Skeletal muscle tissue (tissue), 4 donors: Measurements from ENCODE around the gene YDJC. TPM values are rescaled to one million over a fixed set of nuclear protein-coding genes. Genes with fewer than 3 reads are reported as not detected.
"Not testable (repeated sequence)": the region's sequence is repeated elsewhere in the genome, so short reads cannot be mapped to it uniquely, and the experiment has no call there.

Experiments used
- H3K27ac ChIP-seq: one replicate; pipeline ENCODE4 v1.7.0; 2013; ENCODE audit warnings: mild to moderate bottlenecking, low read depth, low read length, inconsistent platforms
- H3K27me3 ChIP-seq, 3 donors: one replicate each; pipeline ENCODE4 v1.7.0; 2013; ENCODE audit warnings: low read length in 3 of 3; ENCODE audit not compliant: control insufficient read depth in 3 of 3, insufficient read depth in 3 of 3
- H3K36me3 ChIP-seq, 3 donors: one replicate each; pipeline ENCODE4 v1.7.0; 2013; ENCODE audit warnings: low read length in 3 of 3; ENCODE audit not compliant: control insufficient read depth in 3 of 3, insufficient read depth in 3 of 3
- H3K4me1 ChIP-seq, 3 donors: one replicate each; pipeline ENCODE4 v1.7.0; 2013; ENCODE audit warnings: low read length in 3 of 3, mild to moderate bottlenecking in 3 of 3; ENCODE audit not compliant: control insufficient read depth in 3 of 3, insufficient read depth in 3 of 3
- H3K4me3 ChIP-seq, 3 donors: one replicate each; pipeline ENCODE4 v1.7.0; 2013; ENCODE audit warnings: low read length in 3 of 3
- H3K9ac ChIP-seq, 3 donors: one replicate each; pipeline ENCODE4 v1.7.0; 2013; ENCODE audit warnings: low read length in 3 of 3, mild to moderate bottlenecking in 3 of 3, moderate library complexity in 2 of 3, low read depth in 1 of 3
- H3K9me3 ChIP-seq, 3 donors: one replicate each; pipeline ENCODE4 v1.7.0; 2013; ENCODE audit warnings: low read length in 3 of 3; ENCODE audit not compliant: control insufficient read depth in 3 of 3
- total RNA-seq: library from RNA; depleted of rRNA; stranded (reverse); fragments of >200 nt; gene quantifications from one replicate; pipeline ENCODE4 v1.2.3, GENCODE V29; 2014
- donor health status: Osteomylitis.

The YDJC gene
- total RNA-seq, 1 donor from 2014 or later, result 1.0 TPM

DNA sequence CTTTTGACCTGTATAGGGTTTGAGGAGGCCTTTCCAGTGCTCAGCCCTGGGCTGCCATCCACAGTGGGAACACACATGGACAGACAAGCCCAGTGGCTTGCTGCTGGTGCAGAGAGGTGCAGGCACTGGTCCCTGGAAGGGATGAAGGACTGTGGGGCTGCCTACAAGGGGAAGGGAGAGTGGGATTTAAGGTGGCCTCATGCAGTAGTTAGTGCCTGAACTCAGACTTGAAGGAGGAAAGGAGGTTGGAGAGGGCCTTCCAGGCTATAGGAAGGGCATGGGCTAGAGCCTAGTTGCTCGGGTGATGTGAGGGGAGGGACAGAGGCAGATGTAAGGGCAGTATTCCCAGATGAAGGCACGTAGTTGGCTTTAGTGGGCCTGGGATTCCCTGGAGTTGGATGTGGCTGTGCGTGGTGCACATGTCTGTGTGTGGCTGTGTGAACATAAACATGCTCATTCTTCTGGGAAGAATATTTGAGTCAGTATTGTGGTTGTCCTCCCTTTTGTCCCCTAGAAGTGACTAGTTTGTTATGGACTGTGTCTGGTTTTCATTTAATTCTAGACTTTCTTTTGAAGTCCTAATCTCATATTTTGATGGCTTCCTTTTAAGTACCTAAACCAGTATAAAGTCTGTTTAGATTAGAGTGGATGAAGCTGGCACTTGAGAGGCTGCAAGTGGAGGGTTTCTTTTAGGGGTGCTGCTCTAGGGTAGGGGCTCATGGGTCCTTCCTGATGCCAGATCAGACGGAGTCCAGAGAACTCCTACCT lies 18.4 kb downstream of the YDJC start:
- H3K27ac ChIP-seq, result no peak overlapping the region
- no peaks in the 10 kb centered on the region for H3K27me3 ChIP-seq
- H3K9ac ChIP-seq, result no peak overlapping the region
- H3K4me3 ChIP-seq, result no peak overlapping the region
- peaks cover 15 to 28% (median 18%) of the 10 kb centered on the region in 3 donors for H3K36me3 ChIP-seq
- peaks cover 5 to 7% (median 5%) of the 10 kb centered on the region in 3 donors for H3K4me1 ChIP-seq
- no peaks in the 10 kb centered on the region for H3K9me3 ChIP-seq

DNA sequence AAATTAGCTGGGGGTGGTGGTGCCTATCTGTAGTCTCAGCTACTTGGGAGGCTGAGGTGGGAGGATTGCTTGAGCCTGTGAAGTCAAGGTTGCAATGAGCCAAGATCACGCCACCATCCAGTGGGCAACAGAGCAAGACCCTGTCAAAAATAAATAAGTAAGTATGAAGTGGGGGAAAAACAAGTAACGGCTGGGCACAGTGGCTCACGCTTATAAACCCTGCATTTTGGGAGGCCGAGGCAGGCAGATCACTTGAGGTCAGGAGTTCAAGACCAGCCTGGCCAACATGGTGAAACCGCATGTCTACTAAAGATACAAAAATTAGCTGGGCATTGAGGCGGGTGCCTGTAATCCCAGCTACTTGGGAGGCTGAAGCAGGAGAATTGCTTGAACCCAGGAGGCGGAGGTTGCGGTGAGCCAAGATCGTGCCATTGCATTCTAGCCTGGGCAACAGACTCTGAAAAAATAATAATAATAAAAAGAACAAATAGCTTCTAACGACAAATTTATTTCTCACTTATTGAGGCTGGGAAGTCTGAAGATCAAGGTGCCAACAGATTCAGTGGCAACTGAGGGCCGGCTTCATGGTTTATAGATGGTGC lies 20.2 kb downstream of the YDJC start:
- Histone ChIP-seq H3K36me3 (peaks cover 15 to 28% (median 18%) of the 10 kb centered on the region in 3 donors), H3K4me1 (peaks cover 5 to 11% (median 7%) of the 10 kb centered on the region in 3 donors)
- H3K4me3 ChIP-seq, H3K27me3 ChIP-seq, H3K27ac ChIP-seq, H3K9me3 ChIP-seq, H3K9ac ChIP-seq: not testable (repeated sequence)

DNA sequence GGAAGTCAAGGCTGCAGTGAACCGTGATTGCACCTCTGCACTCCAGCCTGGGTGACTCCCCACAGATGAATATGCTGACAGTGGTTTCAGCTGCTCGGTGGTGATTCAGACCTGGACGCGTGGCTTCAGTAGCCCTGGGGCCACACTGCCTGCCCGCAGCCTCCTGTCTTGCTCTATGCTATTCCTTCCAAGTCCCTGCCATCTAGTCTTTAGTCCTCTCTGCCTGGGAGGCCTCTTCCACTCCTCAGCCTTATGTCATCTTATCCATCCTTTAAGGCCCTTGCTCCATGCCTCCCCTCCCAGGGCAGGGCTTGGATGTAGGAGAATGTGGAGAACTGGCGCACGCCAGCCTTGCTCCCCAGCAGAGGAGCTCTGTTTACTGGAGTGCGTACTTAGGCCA lies 23.0 kb downstream of the YDJC start:
- peaks cover 5 to 11% (median 7%) of the 10 kb centered on the region in 3 donors for H3K4me1 ChIP-seq
- H3K4me3 ChIP-seq, result no peak overlapping the region
- H3K9me3 ChIP-seq, result no peaks in the 10 kb centered on the region
- H3K27me3 ChIP-seq, result no peaks in the 10 kb centered on the region
- H3K36me3 ChIP-seq, result peaks cover 10 to 12% (median 11%) of the 10 kb centered on the region in 3 donors
- no peak overlapping the region for H3K27ac ChIP-seq
- H3K9ac ChIP-seq, result no peak overlapping the region

DNA sequence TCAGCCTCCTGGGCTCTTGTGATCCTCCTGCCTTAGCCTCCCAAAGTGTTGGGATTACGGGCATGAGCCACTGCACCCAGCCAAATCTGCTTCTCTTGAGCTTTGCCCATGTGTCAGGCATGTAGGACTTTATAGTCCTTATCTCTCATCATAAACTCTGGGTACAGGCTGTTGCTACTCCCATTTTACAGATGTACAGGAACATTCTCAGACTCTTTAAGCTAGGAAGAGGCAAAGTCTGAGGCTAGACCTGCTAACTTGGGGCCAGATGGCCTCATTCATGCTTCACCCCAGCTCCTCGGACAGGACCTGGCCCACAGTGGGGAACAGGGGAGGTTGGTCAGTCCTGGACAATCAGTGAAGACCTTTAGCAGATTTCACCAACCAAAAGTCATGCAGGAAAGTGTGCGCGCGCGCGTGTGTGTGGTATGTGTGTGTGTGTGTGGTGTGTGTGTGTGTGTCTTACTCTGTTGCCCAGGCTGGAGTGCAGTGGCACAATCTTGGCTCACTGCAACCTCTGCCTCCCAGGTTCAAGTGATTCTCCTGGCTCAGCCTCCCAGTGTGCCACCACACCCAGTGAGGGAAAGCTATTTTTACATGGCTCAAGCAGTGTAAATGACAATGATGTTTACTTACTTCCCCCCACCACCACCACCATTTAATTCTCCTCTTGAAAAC lies 23.8 kb downstream of the YDJC start:
- no peak overlapping the region for H3K4me3 ChIP-seq
- H3K9ac ChIP-seq, result no peak overlapping the region
- peaks cover 5 to 11% (median 7%) of the 10 kb centered on the region in 3 donors for H3K4me1 ChIP-seq
- peaks cover 2 to 4% (median 3%) of the 10 kb centered on the region in 3 donors for H3K36me3 ChIP-seq
- H3K27me3 ChIP-seq, result no peaks in the 10 kb centered on the region
- no peak overlapping the region for H3K27ac ChIP-seq
- H3K9me3 ChIP-seq, result no peaks in the 10 kb centered on the region

DNA sequence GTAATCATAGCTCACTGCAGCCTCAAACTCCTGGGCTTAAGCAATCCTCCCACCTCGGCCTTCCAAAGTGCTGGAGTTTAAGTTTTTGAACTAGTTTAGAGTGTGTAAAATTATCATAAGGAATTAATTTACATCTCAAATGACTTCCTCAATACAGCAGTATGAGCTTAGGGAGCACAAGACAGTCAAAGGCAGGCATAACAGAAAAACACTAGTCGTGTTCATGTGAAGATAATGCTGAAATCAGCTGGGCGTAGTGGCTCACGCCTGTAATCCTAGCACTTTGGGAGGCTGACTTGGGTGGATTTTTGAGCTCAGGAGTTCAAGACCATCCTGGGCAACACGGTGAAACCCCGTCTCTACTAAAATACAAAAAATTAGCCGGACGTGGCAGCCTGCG lies 25.8 kb downstream of the YDJC start:
- Histone ChIP-seq H3K4me3 (no peak overlapping the region), H3K9ac (no peak overlapping the region), H3K4me1 (peaks cover 5 to 11% (median 7%) of the 10 kb centered on the region in 3 donors), H3K27ac (no peak overlapping the region), H3K27me3 (no peaks in the 10 kb centered on the region), H3K9me3 (no peaks in the 10 kb centered on the region), H3K36me3 (peaks cover 0 to 3% (median 0%) of the 10 kb centered on the region in 3 donors)

DNA sequence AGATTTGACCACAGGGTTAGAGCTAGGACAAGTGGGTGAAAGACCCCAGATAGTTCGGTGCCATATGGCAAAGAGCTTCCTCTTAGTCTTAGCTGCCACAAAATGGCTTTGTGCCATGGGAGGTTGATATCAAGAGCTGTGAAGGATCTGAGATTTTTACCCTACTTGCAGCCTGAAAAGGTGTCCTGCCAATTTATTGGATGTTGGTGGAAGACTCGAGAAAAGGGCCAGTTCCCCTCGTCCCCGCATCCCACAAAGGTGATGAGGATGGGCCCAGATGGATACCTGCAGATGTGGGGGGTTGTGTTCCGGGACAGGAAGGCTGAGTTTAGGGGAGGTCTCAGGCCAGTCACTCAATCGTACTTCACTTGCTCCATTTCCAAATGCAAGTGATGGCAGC lies 27.2 kb downstream of the YDJC start:
- H3K36me3 ChIP-seq, result peaks cover 0 to 3% (median 0%) of the 10 kb centered on the region in 3 donors
- peaks cover 4 to 9% (median 5%) of the 10 kb centered on the region in 3 donors for H3K4me1 ChIP-seq
- H3K27me3 ChIP-seq, result no peaks in the 10 kb centered on the region

DNA sequence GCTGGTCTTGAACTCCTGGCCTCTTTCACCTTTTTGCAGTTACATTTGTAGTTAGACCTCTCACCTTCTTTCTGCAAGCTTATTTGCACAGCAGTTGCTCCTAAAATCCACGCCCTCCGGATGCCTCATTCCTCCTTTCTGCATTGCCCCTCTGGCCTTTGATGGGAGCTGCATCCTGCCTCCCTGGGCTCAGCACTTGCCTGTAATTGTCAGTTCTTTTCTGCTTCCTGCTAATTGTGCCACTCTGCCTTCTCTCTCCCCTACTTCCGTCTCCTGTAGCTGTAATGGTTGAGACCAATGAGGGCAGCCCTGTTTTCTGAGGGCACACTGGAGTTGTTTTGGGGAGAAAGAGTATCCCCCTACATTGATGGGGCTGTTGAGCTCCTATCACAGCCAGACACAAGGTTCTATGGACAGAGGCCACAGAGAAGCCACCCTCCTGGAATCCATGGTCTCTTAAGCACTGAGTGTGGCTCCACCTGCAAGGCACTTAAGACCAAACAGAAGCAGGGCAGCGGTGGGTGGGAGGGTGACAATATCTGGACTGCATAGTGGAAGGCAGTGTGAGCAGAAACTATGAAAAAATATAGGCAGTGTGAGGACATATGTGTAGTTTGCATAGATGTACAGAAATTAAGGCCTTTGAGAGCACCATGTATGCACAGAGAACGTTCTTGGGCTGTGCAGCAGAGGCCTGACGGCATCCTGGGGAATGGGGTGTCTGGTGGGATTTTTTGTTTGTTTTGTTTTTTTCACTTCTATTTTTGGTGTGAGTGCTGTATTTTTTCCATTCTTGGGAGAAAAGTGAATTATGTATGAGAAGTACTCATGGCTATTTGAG lies 30.5 kb downstream of the YDJC start:
- Histone ChIP-seq H3K9ac (no peak overlapping the region), H3K27ac (no peak overlapping the region), H3K9me3 (no peaks in the 10 kb centered on the region), H3K36me3 (peaks cover 6 to 14% (median 8%) of the 10 kb centered on the region in 3 donors), H3K27me3 (no peaks in the 10 kb centered on the region), H3K4me3 (no peak overlapping the region), H3K4me1 (peaks cover 7 to 8% (median 7%) of the 10 kb centered on the region in 3 donors)

More for the DNA sequence above, 27.2 kb downstream of the YDJC start:
- Histone ChIP-seq H3K9me3 (no peaks in the 10 kb centered on the region), H3K9ac (no peak overlapping the region), H3K4me3 (no peak overlapping the region), H3K27ac (no peak overlapping the region)

DNA sequence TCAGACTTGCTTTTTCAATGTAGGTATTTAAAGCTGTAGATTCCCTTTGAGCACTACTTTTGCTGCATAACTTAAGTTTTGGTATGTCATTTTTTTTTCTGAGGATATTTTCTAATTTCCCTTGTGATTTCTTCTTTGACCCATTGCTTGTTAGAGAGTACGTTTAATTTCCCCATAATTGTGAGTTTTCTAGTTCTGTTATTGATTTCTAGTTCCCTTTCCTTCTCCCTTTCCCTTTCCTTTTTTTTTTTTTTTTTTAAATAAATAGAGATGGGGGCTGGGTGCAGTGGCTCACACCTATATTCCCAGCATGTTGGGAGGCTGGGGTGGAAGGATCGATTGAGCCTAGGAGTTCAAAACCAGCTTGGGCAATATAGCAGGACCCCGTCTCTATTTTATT lies 31.5 kb downstream of the YDJC start:
- no peak overlapping the region for H3K4me3 ChIP-seq
- H3K9ac ChIP-seq, result no peak overlapping the region
- no peaks in the 10 kb centered on the region for H3K9me3 ChIP-seq
- H3K36me3 ChIP-seq, result peaks cover 15 to 24% (median 17%) of the 10 kb centered on the region in 3 donors
- peaks cover 7 to 17% (median 15%) of the 10 kb centered on the region in 3 donors for H3K4me1 ChIP-seq
- H3K27ac ChIP-seq, result no peak overlapping the region
- H3K27me3 ChIP-seq, result no peaks in the 10 kb centered on the region

DNA sequence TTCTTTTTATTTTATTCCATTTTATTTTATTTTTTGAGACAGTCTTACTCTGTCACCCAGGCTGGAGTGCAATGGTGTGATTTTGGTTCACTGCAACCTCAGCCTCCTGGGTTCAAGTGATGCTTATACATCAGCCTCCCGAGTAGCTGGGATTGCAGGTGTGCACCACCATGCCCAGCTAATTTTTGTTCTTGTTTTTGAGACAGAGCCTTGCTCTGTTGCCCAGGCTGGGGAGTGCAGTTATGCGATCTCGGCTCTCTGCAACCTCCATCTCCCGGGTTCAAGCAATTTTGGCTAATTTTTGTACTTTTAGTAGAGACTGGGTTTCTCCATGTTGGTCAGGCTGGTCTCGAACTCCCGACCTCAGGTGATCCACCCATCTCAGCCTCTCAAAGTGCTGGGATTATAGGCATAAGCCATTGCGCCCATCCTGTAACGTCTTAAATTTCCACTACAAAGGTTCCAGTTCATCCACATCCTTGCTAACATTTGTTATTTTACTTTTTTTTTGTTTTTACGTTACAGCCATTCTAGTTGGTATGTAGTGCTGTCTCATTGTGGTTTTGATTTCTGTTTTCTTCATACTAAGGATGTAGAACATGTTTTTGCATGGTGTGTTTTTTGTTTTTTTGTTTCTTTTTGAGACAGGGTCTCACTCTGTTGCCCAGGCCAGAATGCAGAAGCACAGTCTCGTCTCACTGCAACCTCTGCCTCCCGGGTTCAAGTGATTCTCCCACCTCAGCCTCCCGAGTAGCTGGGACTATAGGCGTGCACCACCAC lies 33.3 kb downstream of the YDJC start:
- not testable (repeated sequence) for H3K9me3 ChIP-seq, H3K4me3 ChIP-seq, H3K27ac ChIP-seq, H3K9ac ChIP-seq, H3K27me3 ChIP-seq
- Histone ChIP-seq H3K4me1 (peaks cover 18 to 33% (median 27%) of the 10 kb centered on the region in 3 donors), H3K36me3 (peaks cover 18 to 28% (median 22%) of the 10 kb centered on the region in 3 donors)
